Measurements from ENCODE around the gene PAFAH1B1. TPM values are rescaled to one million over a fixed set of nuclear protein-coding genes. Genes with fewer than 3 reads are reported as not detected.

Gene PAFAH1B1
- total RNA-seq, 1 donor from 2014 or later, result 130 TPM

DNA sequence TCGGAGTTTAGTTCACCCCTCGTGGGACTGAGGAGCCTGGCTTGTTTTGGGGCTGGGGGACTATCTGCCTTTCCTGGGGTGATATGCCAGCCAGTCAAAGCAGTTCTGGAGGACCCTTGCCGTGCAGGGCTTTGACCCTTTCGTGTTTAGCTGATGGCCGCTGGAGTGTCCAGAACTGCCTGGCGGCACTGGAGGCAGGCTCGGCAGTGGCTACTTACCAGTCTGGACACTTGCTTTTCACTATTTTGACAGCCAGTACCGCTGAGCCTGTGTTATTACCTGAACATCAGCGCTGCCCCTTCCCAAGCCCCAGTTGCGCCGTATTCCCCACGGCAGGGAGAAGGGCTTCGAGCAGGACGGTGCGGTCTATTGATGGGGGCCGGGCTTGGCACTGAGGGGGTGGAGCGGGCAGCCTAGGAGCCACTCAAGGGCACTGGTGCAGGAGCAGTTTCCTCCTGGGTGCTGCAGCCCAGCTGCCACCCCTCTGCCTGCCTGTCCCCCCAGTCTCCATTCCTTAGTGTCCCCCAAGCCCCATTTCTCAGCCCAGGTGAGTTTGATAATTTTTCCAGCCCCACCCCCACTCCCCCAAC lies 137.4 kb downstream of the PAFAH1B1 start:
- Mint-ChIP-seq H3K27ac (ENCODE audit: unreplicated experiment) (no peak overlapping the region), H3K4me3 (no peak overlapping the region), H3K27me3 (ENCODE audit: low read depth) (peaks cover 25% of the 10 kb centered on the region), H3K4me1 (no peaks in the 10 kb centered on the region), H3K36me3 (ENCODE audit: low read depth) (no peaks in the 10 kb centered on the region), H3K9me3 (no peaks in the 10 kb centered on the region)
- TF ChIP-seq CTCF (conservative IDR thresholded peaks at IDR 0.05), result no peak
- no peak for DNase-seq (ENCODE audit: low read depth, low spot score)

- H3K27ac Mint-ChIP-seq (ENCODE audit: unreplicated experiment), result no peak overlapping the region
- H3K4me1 Mint-ChIP-seq, result no peaks in the 10 kb centered on the region
- no peaks in the 10 kb centered on the region for H3K36me3 Mint-ChIP-seq (ENCODE audit: low read depth)
- H3K27me3 Mint-ChIP-seq (ENCODE audit: low read depth), result peaks cover 18% of the 10 kb centered on the region
- TF ChIP-seq CTCF (conservative IDR thresholded peaks at IDR 0.05), result no peak
- no peak overlapping the region for H3K4me3 Mint-ChIP-seq
- no peak for DNase-seq (ENCODE audit: low read depth, low spot score)
- H3K9me3 Mint-ChIP-seq, result no peaks in the 10 kb centered on the region
Measured at GRCh38 chr17:2731807-2732206, 138.4 kb downstream of the PAFAH1B1 start.

- H3K27me3 Mint-ChIP-seq (ENCODE audit: low read depth), result peaks cover 7% of the 10 kb centered on the region
- H3K27ac Mint-ChIP-seq (ENCODE audit: unreplicated experiment), result no peak overlapping the region
- no peaks in the 10 kb centered on the region for H3K4me1 Mint-ChIP-seq
- no peak for TF ChIP-seq CTCF (conservative IDR thresholded peaks at IDR 0.05)
- no peaks in the 10 kb centered on the region for H3K9me3 Mint-ChIP-seq
- no peak overlapping the region for H3K4me3 Mint-ChIP-seq
- no peaks in the 10 kb centered on the region for H3K36me3 Mint-ChIP-seq (ENCODE audit: low read depth)
- no peak for DNase-seq (ENCODE audit: low read depth, low spot score)
Measured at GRCh38 chr17:2734939-2735338, 141.5 kb downstream of the PAFAH1B1 start.

Small RNA genes within 50 kb of the gene (microRNA-seq; reads per million reads assigned to microRNA genes)
- not detected for gene MIR6776

Other genes starting within 250 kb of the PAFAH1B1 start
- gene MNT, start 192.6 kb upstream of the PAFAH1B1 start, total RNA-seq, result 24.7 and 26.9 TPM in 2 replicates
- 44.9 and 49.9 TPM in 2 replicates for gene METTL16, start 81.8 kb upstream of the PAFAH1B1 start, total RNA-seq
- 59.4 and 59.6 TPM in 2 replicates for gene CLUH, start 118.1 kb downstream of the PAFAH1B1 start, total RNA-seq
- gene CCDC92B, start 156.0 kb downstream of the PAFAH1B1 start, total RNA-seq, result 0.35 and 0.48 TPM in 2 replicates
- gene RAP1GAP2, start 202.8 kb downstream of the PAFAH1B1 start, total RNA-seq, result 0.84 and 1.0 TPM in 2 replicates

Measured in neural crest cell (in vitro differentiated cells).